ENCODE data around the gene ADRA1B. TPM values are rescaled to one million over a fixed set of nuclear protein-coding genes. Genes with fewer than 3 reads are reported as not detected.

The ADRA1B gene
- 12.0 TPM for total RNA-seq

GRCh38 chr5:159915904-159916840, at the start of gene ADRA1B:
ADRA1B (plus strand) TSS chr5:159916482; CDS start chr5:159916906, 424 bp downstream.
- ATAC-seq: peak; percentile 83

GRCh38 chr5:159873680-159874079, 42.6 kb upstream of the ADRA1B start:
- DNase-seq (ENCODE audit: low spot score) (no peak), ATAC-seq (no peak)

More at GRCh38 chr5:159915904-159916840, at the start of gene ADRA1B:
- DNase-seq (ENCODE audit: low spot score): peak; percentile 81

GRCh38 chr5:159874263-159874662, 42.0 kb upstream of the ADRA1B start:
- ATAC-seq (no peak), DNase-seq (ENCODE audit: low spot score) (no peak)

- ATAC-seq: no peak
- DNase-seq (ENCODE audit: low spot score): no peak
These were observed 39.3 kb upstream of the ADRA1B start for GRCh38 chr5:159877016-159877415.

- DNase-seq (ENCODE audit: low spot score) (peak; percentile 90), ATAC-seq (peak; percentile 95)
These were observed 38.3 kb upstream of the ADRA1B start for GRCh38 chr5:159877894-159878448.

- ATAC-seq (peak; percentile 62), DNase-seq (ENCODE audit: low spot score) (peak; percentile 47)
These were observed 37.3 kb upstream of the ADRA1B start for GRCh38 chr5:159878988-159879471.

- ATAC-seq (no peak), DNase-seq (ENCODE audit: low spot score) (no peak)
These were observed 35.6 kb upstream of the ADRA1B start for GRCh38 chr5:159880676-159881075.

- ATAC-seq (no peak), DNase-seq (ENCODE audit: low spot score) (no peak)
These were observed 34.3 kb upstream of the ADRA1B start for GRCh38 chr5:159881967-159882366.

- DNase-seq (ENCODE audit: low spot score) (no peak), ATAC-seq (no peak)
These were observed 32.7 kb upstream of the ADRA1B start for GRCh38 chr5:159883522-159883950.

GRCh38 chr5:159884917-159885620, 31.2 kb upstream of the ADRA1B start:
- DNase-seq (ENCODE audit: low spot score) (no peak), ATAC-seq (no peak)

- no peak for DNase-seq (ENCODE audit: low spot score)
- ATAC-seq: no peak
These were observed 30.0 kb upstream of the ADRA1B start for GRCh38 chr5:159886296-159886695.

- DNase-seq (ENCODE audit: low spot score): no peak
- no peak for ATAC-seq
These were observed 29.2 kb upstream of the ADRA1B start for GRCh38 chr5:159887050-159887449.

- DNase-seq (ENCODE audit: low spot score): no peak
- no peak for ATAC-seq
These were observed 27.4 kb upstream of the ADRA1B start for GRCh38 chr5:159888860-159889259.

GRCh38 chr5:159890141-159890540, 26.1 kb upstream of the ADRA1B start:
- DNase-seq (ENCODE audit: low spot score): no peak
- no peak for ATAC-seq

GRCh38 chr5:159891371-159891770, 24.9 kb upstream of the ADRA1B start:
- ATAC-seq (no peak), DNase-seq (ENCODE audit: low spot score) (no peak)

- no peak for ATAC-seq
These were observed 23.1 kb upstream of the ADRA1B start for GRCh38 chr5:159893040-159893695.

GRCh38 chr5:159894149-159894720, 22.0 kb upstream of the ADRA1B start:
- DNase-seq (ENCODE audit: low spot score): no peak
- ATAC-seq: peak; percentile 31

More at GRCh38 chr5:159893040-159893695, 23.1 kb upstream of the ADRA1B start:
- DNase-seq (ENCODE audit: low spot score): no peak

- no peak for DNase-seq (ENCODE audit: low spot score)
These were observed 18.4 kb upstream of the ADRA1B start for GRCh38 chr5:159897786-159898393.

GRCh38 chr5:159899067-159900049, 16.9 kb upstream of the ADRA1B start:
- ATAC-seq: no peak

More at GRCh38 chr5:159897786-159898393, 18.4 kb upstream of the ADRA1B start:
- ATAC-seq: peak; percentile 14

More at GRCh38 chr5:159899067-159900049, 16.9 kb upstream of the ADRA1B start:
- no peak for DNase-seq (ENCODE audit: low spot score)
